GM06990 (cell line): ENCODE data around the gene ORMDL2.

ENCODE experiments used
- DNase-seq: peaks from one replicate; pipeline ENCODE4 v3.0.0-alpha.2; 2011; ENCODE audit not compliant: insufficient read length; ENCODE audit errors: extremely low read depth
- H3K27me3 ChIP-seq: replicated peaks from 2 replicates; pipeline ENCODE4 v1.6.0; 2011; ENCODE audit warnings: low read length; ENCODE audit not compliant: control insufficient read depth, insufficient read depth
- H3K36me3 ChIP-seq: 2 replicates; pipeline ENCODE4 v1.5.1; 2011; ENCODE audit warnings: low read length; ENCODE audit not compliant: control insufficient read depth, insufficient read depth
- H3K4me3 ChIP-seq: replicated peaks from 2 replicates; pipeline ENCODE4 v1.5.1; 2011; ENCODE audit warnings: low read depth, mild to moderate bottlenecking, control low read depth, low read length
- CTCF ChIP-seq: IDR thresholded peaks from 2 replicates; pipeline ENCODE4 v1.5.1; 2011; ENCODE audit warnings: low read length, control low read depth, mild to moderate bottlenecking, inconsistent platforms; ENCODE audit not compliant: insufficient read depth, poor library complexity, severe bottlenecking

Gene ORMDL2

GRCh38 chr12:55820679-55821078 lies 2.8 kb downstream of the ORMDL2 start:
- DNase-seq = no peak
- H3K36me3 ChIP-seq = peaks cover 16% of the 10 kb centered on the region
- no peaks in the 10 kb centered on the region for H3K27me3 ChIP-seq
- TF ChIP-seq CTCF = peak; percentile 15
- no peak overlapping the region for H3K4me3 ChIP-seq

- no peaks in the 10 kb centered on the region for H3K27me3 ChIP-seq
- no peak overlapping the region for H3K4me3 ChIP-seq
- no peak for DNase-seq
- peaks cover 16% of the 10 kb centered on the region for H3K36me3 ChIP-seq
- TF ChIP-seq CTCF = no peak
These were observed 4.4 kb downstream of the ORMDL2 start for GRCh38 chr12:55822228-55822627.

GRCh38 chr12:55823419-55823818 lies 5.6 kb downstream of the ORMDL2 start:
- TF ChIP-seq CTCF = no peak
- no peak for DNase-seq
- peaks cover 19% of the 10 kb centered on the region for H3K36me3 ChIP-seq
- H3K4me3 ChIP-seq = no peak overlapping the region
- no peaks in the 10 kb centered on the region for H3K27me3 ChIP-seq

GRCh38 chr12:55824726-55825125 lies 6.9 kb downstream of the ORMDL2 start:
- no peak for TF ChIP-seq CTCF
- peaks cover 19% of the 10 kb centered on the region for H3K36me3 ChIP-seq
- H3K4me3 ChIP-seq = peak overlapping the region; percentile 13; the same call in 1 of the 2 replicates
- DNase-seq = no peak
- no peaks in the 10 kb centered on the region for H3K27me3 ChIP-seq

GRCh38 chr12:55827806-55828205 lies 10.0 kb downstream of the ORMDL2 start:
- no peaks in the 10 kb centered on the region for H3K27me3 ChIP-seq
- peak; percentile 13 for DNase-seq
- peak overlapping the region; percentile 52 for H3K4me3 ChIP-seq
- H3K36me3 ChIP-seq = peaks cover 8% of the 10 kb centered on the region
- no peak for TF ChIP-seq CTCF

- no peak for TF ChIP-seq CTCF
- peak; percentile 18 for DNase-seq
- peaks cover 5% of the 10 kb centered on the region for H3K36me3 ChIP-seq
- H3K27me3 ChIP-seq = no peaks in the 10 kb centered on the region
- peak overlapping the region; percentile 73 for H3K4me3 ChIP-seq
These were observed 10.5 kb downstream of the ORMDL2 start for GRCh38 chr12:55828357-55828756.
